ENCODE results near the gene MASP1.
"Not testable (repeated sequence)": the region's sequence is repeated elsewhere in the genome, so short reads cannot be mapped to it uniquely, and the experiment has no call there.

Gene MASP1

DNA sequence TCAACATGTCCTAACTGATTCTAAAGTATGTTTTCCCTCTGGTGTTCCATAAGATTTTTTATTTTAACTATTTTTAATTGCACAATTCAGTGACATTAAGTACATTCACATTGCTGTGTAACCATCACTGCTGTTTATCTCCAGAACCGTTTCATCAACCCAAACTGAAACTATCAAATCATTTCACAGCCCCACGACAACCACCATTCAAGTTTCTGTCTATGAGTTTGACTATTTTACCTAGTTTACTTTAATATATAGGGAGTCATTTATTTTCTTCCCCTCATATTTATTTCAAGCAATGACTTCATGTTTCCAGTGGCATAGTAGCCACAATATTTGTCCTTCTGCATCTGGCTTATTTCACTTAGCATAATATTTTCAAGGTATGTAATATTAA is 85.9 kb downstream of the MASP1 start:
- TF ChIP-seq, protein P1, sequence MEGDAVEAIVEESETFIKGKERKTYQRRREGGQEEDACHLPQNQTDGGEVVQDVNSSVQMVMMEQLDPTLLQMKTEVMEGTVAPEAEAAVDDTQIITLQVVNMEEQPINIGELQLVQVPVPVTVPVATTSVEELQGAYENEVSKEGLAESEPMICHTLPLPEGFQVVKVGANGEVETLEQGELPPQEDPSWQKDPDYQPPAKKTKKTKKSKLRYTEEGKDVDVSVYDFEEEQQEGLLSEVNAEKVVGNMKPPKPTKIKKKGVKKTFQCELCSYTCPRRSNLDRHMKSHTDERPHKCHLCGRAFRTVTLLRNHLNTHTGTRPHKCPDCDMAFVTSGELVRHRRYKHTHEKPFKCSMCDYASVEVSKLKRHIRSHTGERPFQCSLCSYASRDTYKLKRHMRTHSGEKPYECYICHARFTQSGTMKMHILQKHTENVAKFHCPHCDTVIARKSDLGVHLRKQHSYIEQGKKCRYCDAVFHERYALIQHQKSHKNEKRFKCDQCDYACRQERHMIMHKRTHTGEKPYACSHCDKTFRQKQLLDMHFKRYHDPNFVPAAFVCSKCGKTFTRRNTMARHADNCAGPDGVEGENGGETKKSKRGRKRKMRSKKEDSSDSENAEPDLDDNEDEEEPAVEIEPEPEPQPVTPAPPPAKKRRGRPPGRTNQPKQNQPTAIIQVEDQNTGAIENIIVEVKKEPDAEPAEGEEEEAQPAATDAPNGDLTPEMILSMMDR (IDR thresholded peaks at IDR 0.05; ENCODE audit: control insufficient read depth, insufficient read depth, low read depth, low read length, missing control alignments), result no peak
- H3K4me3 ChIP-seq (ENCODE audit: control insufficient read depth, low read depth, low read length), result no peak overlapping the region
- no peak for DNase-seq (ENCODE audit: low read depth)

GRCh38 chr3:187199463-187200050 is 92.0 kb downstream of the MASP1 start:
- not testable (repeated sequence) for DNase-seq (ENCODE audit: low read depth); H3K4me3 ChIP-seq (ENCODE audit: control insufficient read depth, low read depth, low read length)

DNA sequence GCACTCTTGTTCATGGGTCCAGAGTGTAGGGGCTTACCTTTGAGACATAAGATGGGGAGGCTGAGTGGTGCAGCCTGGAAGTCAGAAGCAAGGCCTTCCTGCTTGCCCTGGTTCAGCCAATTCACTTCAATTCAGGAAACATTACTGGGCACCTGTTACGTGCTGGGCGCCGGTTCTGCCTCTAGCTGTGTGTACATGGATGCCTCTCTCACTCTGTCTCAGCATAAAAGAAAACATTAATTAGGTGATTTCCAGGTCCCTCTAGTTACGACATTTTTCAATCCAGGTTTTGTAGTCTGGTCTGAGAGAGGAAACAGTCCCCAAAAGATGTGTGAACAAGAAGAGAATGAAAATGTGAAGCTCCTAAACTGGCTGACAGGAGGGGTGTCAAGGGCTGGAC is 93.0 kb downstream of the MASP1 start:
- H3K4me3 ChIP-seq (ENCODE audit: control insufficient read depth, low read depth, low read length), result no peak overlapping the region
- TF ChIP-seq, protein P1 (IDR thresholded peaks at IDR 0.05; ENCODE audit: control insufficient read depth, insufficient read depth, low read depth, low read length, missing control alignments), result no peak
- no peak for DNase-seq (ENCODE audit: low read depth)

- no peak within 1 kb of the TSS for H3K4me3 ChIP-seq (ENCODE audit: control insufficient read depth, low read depth, low read length)
- TF ChIP-seq, protein P1 (IDR thresholded peaks at IDR 0.05; ENCODE audit: control insufficient read depth, insufficient read depth, low read depth, low read length, missing control alignments), result no peak
- DNase-seq (ENCODE audit: low read depth), result no peak
Measured at GRCh38 chr3:187197335-187197649, 94.2 kb downstream of the MASP1 start, which contains the start of gene RTP1. Gene RTP1, plus strand, starts transcription at chr3:187197486. Its CDS starts 30 bp downstream, at chr3:187197516.

- no peak overlapping the region for H3K4me3 ChIP-seq (ENCODE audit: control insufficient read depth, low read depth, low read length)
- DNase-seq (ENCODE audit: low read depth), result no peak
- TF ChIP-seq, protein P1 (IDR thresholded peaks at IDR 0.05; ENCODE audit: control insufficient read depth, insufficient read depth, low read depth, low read length, missing control alignments), result no peak
Measured at GRCh38 chr3:187196573-187197334, 94.8 kb downstream of the MASP1 start.

GRCh38 chr3:187193181-187193580 is 98.4 kb downstream of the MASP1 start:
- DNase-seq (ENCODE audit: low read depth), result no peak
- H3K4me3 ChIP-seq (ENCODE audit: control insufficient read depth, low read depth, low read length), result no peak overlapping the region
- TF ChIP-seq, protein P1 (IDR thresholded peaks at IDR 0.05; ENCODE audit: control insufficient read depth, insufficient read depth, low read depth, low read length, missing control alignments), result no peak

GRCh38 chr3:187191271-187191670 is 100.3 kb downstream of the MASP1 start:
- TF ChIP-seq, protein P1 (IDR thresholded peaks at IDR 0.05; ENCODE audit: control insufficient read depth, insufficient read depth, low read depth, low read length, missing control alignments), result no peak
- no peak overlapping the region for H3K4me3 ChIP-seq (ENCODE audit: control insufficient read depth, low read depth, low read length)
- DNase-seq (ENCODE audit: low read depth), result no peak
